HL-60 (cell line): Measurements from ENCODE around the gene MPHOSPH10.

Experiments
- SPI1 ChIP-seq: IDR thresholded peaks from 2 replicates; pipeline ENCODE4 v1.6.1; 2012; ENCODE audit warnings: low read depth, mild to moderate bottlenecking, borderline replicate concordance
- TF ChIP-seq, protein P1 (sequence below): IDR thresholded peaks from one replicate; pipeline ENCODE4 v1.5.1; 2011; ENCODE audit warnings: low read length, control low read depth, inconsistent platforms; ENCODE audit not compliant: insufficient read depth

DNA sequence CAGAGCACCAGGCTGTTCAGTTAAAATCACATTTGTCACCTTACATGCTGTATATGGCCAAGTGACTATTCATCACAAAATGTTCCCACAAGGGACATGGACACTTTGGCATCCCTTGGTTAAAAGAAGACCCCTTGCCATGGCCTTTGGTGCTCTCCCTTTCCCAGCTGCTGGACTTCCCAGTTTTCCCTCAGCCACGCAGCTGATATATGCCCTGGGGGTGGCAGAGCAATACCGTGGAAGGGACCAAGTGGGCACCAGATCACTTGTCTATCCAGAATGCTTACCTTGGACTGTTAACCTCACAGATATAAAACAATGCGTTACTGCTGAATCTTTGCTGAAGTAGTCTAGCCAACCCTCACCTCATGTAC lies 61.1 kb downstream of the MPHOSPH10 start:
- TF ChIP-seq, protein P1, sequence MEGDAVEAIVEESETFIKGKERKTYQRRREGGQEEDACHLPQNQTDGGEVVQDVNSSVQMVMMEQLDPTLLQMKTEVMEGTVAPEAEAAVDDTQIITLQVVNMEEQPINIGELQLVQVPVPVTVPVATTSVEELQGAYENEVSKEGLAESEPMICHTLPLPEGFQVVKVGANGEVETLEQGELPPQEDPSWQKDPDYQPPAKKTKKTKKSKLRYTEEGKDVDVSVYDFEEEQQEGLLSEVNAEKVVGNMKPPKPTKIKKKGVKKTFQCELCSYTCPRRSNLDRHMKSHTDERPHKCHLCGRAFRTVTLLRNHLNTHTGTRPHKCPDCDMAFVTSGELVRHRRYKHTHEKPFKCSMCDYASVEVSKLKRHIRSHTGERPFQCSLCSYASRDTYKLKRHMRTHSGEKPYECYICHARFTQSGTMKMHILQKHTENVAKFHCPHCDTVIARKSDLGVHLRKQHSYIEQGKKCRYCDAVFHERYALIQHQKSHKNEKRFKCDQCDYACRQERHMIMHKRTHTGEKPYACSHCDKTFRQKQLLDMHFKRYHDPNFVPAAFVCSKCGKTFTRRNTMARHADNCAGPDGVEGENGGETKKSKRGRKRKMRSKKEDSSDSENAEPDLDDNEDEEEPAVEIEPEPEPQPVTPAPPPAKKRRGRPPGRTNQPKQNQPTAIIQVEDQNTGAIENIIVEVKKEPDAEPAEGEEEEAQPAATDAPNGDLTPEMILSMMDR, result no peak
- TF ChIP-seq SPI1, result no peak
